Measurements from ENCODE around the gene ISY1. TPM values are rescaled to one million over a fixed set of nuclear protein-coding genes. Genes with fewer than 3 reads are reported as not detected.

ISY1 gene
- total RNA-seq, 1 experiment from 2014 or later: 43.6 TPM

DNA sequence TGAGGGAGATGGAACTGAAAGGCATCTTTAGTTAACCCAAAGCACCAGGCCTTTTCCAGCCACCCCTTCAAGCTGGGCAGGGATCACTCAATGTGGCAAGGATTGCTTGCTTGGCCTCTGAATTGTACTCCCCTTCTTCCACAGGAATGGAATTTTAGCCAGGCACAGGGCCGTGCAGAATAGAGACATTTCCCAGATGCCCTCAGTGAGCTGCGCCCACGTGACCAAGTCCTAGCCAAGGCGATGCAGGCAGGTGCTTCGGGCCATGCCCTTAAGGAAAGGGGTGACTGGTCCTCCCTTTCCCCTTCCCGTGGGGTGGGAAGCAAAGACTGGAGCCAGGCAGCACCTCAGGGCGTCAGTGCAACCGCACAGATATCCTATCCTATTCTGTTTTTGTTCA, 82.4 kb downstream of the ISY1 start:
- no TSS peak for BruUV-seq (replicated peaks)
- ChIA-PET CTCF (no interaction called here), POLR2A (no interaction called here), RAD21 (ENCODE audit: low non-redundant PET in 1 of 2, low total read pairs in 2 of 2, uncharacterized antibody in 2 of 2, unreplicated experiment in 2 of 2) (interaction anchor here in 1 of 2 experiments (0.6 kb wide), 1 partner anchor 108 kb away, joined by 4 read pairs; no protein-coding TSS in a partner anchor)
- no peak for DNase-seq (ENCODE audit: low read depth, low spot score)
- H3K27me3 ChIP-seq (ENCODE audit: insufficient read depth, low read length): no peaks in the 10 kb centered on the region
- ATAC-seq: no peak
- H3K79me2 ChIP-seq (ENCODE audit: insufficient read depth, low read length): no peaks in the 10 kb centered on the region
- intact Hi-C loops (cut with micrococcal nuclease): no loop called here
- no peaks in the 10 kb centered on the region for H3K9me3 ChIP-seq (ENCODE audit: control insufficient read depth in 1 of 2, insufficient read depth in 1 of 2, low read depth in 1 of 2, low read length in 2 of 2)
- H3K36me3 ChIP-seq (ENCODE audit: control insufficient read depth in 1 of 2, insufficient read depth in 2 of 2, low read length in 2 of 2): no peaks in the 10 kb centered on the region
- no peaks in the 10 kb centered on the region for H4K20me1 ChIP-seq (ENCODE audit: insufficient read depth)
- H2AFZ ChIP-seq (ENCODE audit: low read depth, low read length, poor library complexity, severe bottlenecking): no peak overlapping the region
- no peak overlapping the region for H3K27ac ChIP-seq (ENCODE audit: low read depth, low read length)
- H3K9me2 ChIP-seq (ENCODE audit: insufficient read depth): no peaks in the 10 kb centered on the region
- H3K9ac ChIP-seq (ENCODE audit: low read length): no peak overlapping the region
- no peak overlapping the region for H3K4me3 ChIP-seq (replicated peaks in 1 of 2; ENCODE audit: low read depth in 1 of 2, low read length in 2 of 2)
- no peaks in the 10 kb centered on the region for H3K4me1 ChIP-seq (ENCODE audit: control insufficient read depth in 1 of 2, insufficient read depth in 2 of 2, low read length in 2 of 2)
- TF ChIP-seq CEBPB (IDR thresholded peaks at IDR 0.05; ENCODE audit: low read depth): no peak
- no peak for TF ChIP-seq MAX (IDR thresholded peaks at IDR 0.05)
- no peak for TF ChIP-seq POLR2AphosphoS5 (IDR thresholded peaks at IDR 0.05; ENCODE audit: low read depth, low read length)
- TF ChIP-seq, protein P1, sequence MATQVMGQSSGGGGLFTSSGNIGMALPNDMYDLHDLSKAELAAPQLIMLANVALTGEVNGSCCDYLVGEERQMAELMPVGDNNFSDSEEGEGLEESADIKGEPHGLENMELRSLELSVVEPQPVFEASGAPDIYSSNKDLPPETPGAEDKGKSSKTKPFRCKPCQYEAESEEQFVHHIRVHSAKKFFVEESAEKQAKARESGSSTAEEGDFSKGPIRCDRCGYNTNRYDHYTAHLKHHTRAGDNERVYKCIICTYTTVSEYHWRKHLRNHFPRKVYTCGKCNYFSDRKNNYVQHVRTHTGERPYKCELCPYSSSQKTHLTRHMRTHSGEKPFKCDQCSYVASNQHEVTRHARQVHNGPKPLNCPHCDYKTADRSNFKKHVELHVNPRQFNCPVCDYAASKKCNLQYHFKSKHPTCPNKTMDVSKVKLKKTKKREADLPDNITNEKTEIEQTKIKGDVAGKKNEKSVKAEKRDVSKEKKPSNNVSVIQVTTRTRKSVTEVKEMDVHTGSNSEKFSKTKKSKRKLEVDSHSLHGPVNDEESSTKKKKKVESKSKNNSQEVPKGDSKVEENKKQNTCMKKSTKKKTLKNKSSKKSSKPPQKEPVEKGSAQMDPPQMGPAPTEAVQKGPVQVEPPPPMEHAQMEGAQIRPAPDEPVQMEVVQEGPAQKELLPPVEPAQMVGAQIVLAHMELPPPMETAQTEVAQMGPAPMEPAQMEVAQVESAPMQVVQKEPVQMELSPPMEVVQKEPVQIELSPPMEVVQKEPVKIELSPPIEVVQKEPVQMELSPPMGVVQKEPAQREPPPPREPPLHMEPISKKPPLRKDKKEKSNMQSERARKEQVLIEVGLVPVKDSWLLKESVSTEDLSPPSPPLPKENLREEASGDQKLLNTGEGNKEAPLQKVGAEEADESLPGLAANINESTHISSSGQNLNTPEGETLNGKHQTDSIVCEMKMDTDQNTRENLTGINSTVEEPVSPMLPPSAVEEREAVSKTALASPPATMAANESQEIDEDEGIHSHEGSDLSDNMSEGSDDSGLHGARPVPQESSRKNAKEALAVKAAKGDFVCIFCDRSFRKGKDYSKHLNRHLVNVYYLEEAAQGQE (IDR thresholded peaks at IDR 0.05; ENCODE audit: low read depth): no peak
- TF ChIP-seq ZNF274 (IDR thresholded peaks at IDR 0.05; ENCODE audit: low read depth, low read length): no peak
- TF ChIP-seq ELF1 (IDR thresholded peaks at IDR 0.05; ENCODE audit: borderline replicate concordance, low read depth): no peak
- H3K4me2 ChIP-seq (ENCODE audit: low read length): no peak overlapping the region

Other genes starting within 250 kb of the ISY1 start
- gene CFAP92, start 167.0 kb downstream of the ISY1 start, total RNA-seq (2021; ENCODE audit: unreplicated experiment): 3.6 TPM
- 1.0 TPM for gene EFCC1, start 159.8 kb downstream of the ISY1 start, total RNA-seq (2021; ENCODE audit: unreplicated experiment)
- not detected for gene GP9, start 100.3 kb downstream of the ISY1 start, total RNA-seq (2021; ENCODE audit: unreplicated experiment)
- gene RAB43, start 39.3 kb downstream of the ISY1 start, total RNA-seq (2021; ENCODE audit: unreplicated experiment): 13.5 TPM
- 353 TPM for gene CNBP, start 22.8 kb upstream of the ISY1 start, total RNA-seq (2021; ENCODE audit: unreplicated experiment)
- gene COPG1, start 88.5 kb upstream of the ISY1 start, total RNA-seq (2021; ENCODE audit: unreplicated experiment): 182 TPM
- gene HMCES, start 117.8 kb upstream of the ISY1 start, total RNA-seq (2021; ENCODE audit: unreplicated experiment): 78.9 TPM

Measured in HCT116 (cell line).